H9 (cell line): ENCODE data around the gene HLA-G. TPM values are rescaled to one million over a fixed set of nuclear protein-coding genes. Genes with fewer than 3 reads are reported as not detected.

Source experiments
- DNase-seq: peaks from one replicate; pipeline ENCODE4 v3.0.0-alpha.2; 2017
- H2AFZ ChIP-seq: one replicate; pipeline ENCODE4 v1.6.1; 2013; ENCODE audit warnings: mild to moderate bottlenecking, low read length, control low read depth, moderate library complexity
- H2AK5ac ChIP-seq: 2 replicates; pipeline ENCODE4 v1.6.1; 2013; ENCODE audit warnings: low read length, control low read depth, mixed read lengths; ENCODE audit not compliant: insufficient read length
- H2BK120ac ChIP-seq: one replicate; pipeline ENCODE4 v1.6.1; 2013; ENCODE audit warnings: low read depth, mild to moderate bottlenecking, low read length, control low read depth, inconsistent platforms; ENCODE audit not compliant: poor library complexity, severe bottlenecking
- H2BK12ac ChIP-seq: 2 replicates; pipeline ENCODE4 v1.6.1; 2013; ENCODE audit warnings: low read length, control low read depth, mixed read lengths, low read depth; ENCODE audit not compliant: insufficient read length
- H2BK15ac ChIP-seq: 2 replicates; pipeline ENCODE4 v1.6.1; 2013; ENCODE audit warnings: low read depth, low read length, control low read depth
- H2BK20ac ChIP-seq: one replicate; pipeline ENCODE4 v1.6.1; 2013; ENCODE audit warnings: low read depth, mild to moderate bottlenecking, low read length, control low read depth, inconsistent platforms; ENCODE audit not compliant: poor library complexity, severe bottlenecking
- H2BK5ac ChIP-seq: 2 replicates; pipeline ENCODE4 v1.6.1; 2013; ENCODE audit warnings: low read length, control low read depth, mixed read lengths; ENCODE audit not compliant: insufficient read length
- H3K14ac ChIP-seq: 2 replicates; pipeline ENCODE4 v1.6.1; 2013; ENCODE audit warnings: low read length, control low read depth; ENCODE audit not compliant: insufficient read depth
- H3K18ac ChIP-seq: 2 replicates; pipeline ENCODE4 v1.6.1; 2013; ENCODE audit warnings: low read depth, mild to moderate bottlenecking, mixed read lengths, low read length, control low read depth; ENCODE audit not compliant: insufficient read length
- H3K23ac ChIP-seq: 2 replicates; pipeline ENCODE4 v1.6.1; 2013; ENCODE audit warnings: low read length, control low read depth, mixed read lengths, low read depth; ENCODE audit not compliant: insufficient read length
- H3K23me2 ChIP-seq: 2 replicates; pipeline ENCODE4 v1.6.1; 2013; ENCODE audit warnings: low read depth, mild to moderate bottlenecking, mixed read lengths, low read length, control low read depth; ENCODE audit not compliant: insufficient read length, poor library complexity, severe bottlenecking
- H3K27ac ChIP-seq: 2 replicates; pipeline ENCODE4 v1.5.1; 2013; ENCODE audit warnings: low read length, control low read depth, mixed read lengths, low read depth; ENCODE audit not compliant: insufficient read length
- H3K27me3 ChIP-seq: 2 replicates; pipeline ENCODE4 v1.6.1; 2013; ENCODE audit warnings: low read length, control low read depth, inconsistent platforms; ENCODE audit not compliant: insufficient read depth
- H3K4ac ChIP-seq: 2 replicates; pipeline ENCODE4 v1.6.1; 2013; ENCODE audit warnings: low read depth, mild to moderate bottlenecking, control low read depth, inconsistent platforms, low read length, moderate library complexity
- H3K4me1 ChIP-seq: 2 replicates; pipeline ENCODE4 v1.6.1; 2013; ENCODE audit warnings: low read length, control low read depth, inconsistent platforms; ENCODE audit not compliant: insufficient read depth
- H3K4me2 ChIP-seq: 2 replicates; pipeline ENCODE4 v1.6.1; 2013; ENCODE audit warnings: low read length, control low read depth, mixed read lengths; ENCODE audit not compliant: insufficient read length, insufficient read depth
- H3K56ac ChIP-seq: 2 replicates; pipeline ENCODE4 v1.6.1; 2013; ENCODE audit warnings: low read depth, mild to moderate bottlenecking, mixed read lengths, low read length, control low read depth; ENCODE audit not compliant: insufficient read length
- H3K79me1 ChIP-seq: 2 replicates; pipeline ENCODE4 v1.6.1; 2013; ENCODE audit warnings: low read depth, mild to moderate bottlenecking, moderate library complexity, low read length, control low read depth, inconsistent platforms; ENCODE audit not compliant: insufficient read depth, poor library complexity, severe bottlenecking
- H3K79me2 ChIP-seq: 2 replicates; pipeline ENCODE4 v1.6.1; 2013; ENCODE audit warnings: low read length, control low read depth, inconsistent platforms; ENCODE audit not compliant: insufficient read depth
- H3K9ac ChIP-seq: 2 replicates; pipeline ENCODE4 v1.6.1; 2013; ENCODE audit warnings: low read length, control low read depth, mixed read lengths; ENCODE audit not compliant: insufficient read length; ENCODE audit errors: extremely low read depth
- H3K9me3 ChIP-seq: one replicate; pipeline ENCODE4 v1.6.1; 2013; ENCODE audit warnings: low read depth, low read length, inconsistent platforms; ENCODE audit not compliant: control insufficient read depth
- H3T11ph ChIP-seq: one replicate; pipeline ENCODE4 v1.6.1; 2013; ENCODE audit warnings: mild to moderate bottlenecking, low read length, control low read depth, inconsistent platforms
- H4K20me1 ChIP-seq: one replicate; pipeline ENCODE4 v1.6.1; 2013; ENCODE audit not compliant: control insufficient read depth, insufficient read length, insufficient read depth
- H4K5ac ChIP-seq: 2 replicates; pipeline ENCODE4 v1.6.1; 2013; ENCODE audit warnings: low read depth, mild to moderate bottlenecking, mixed read lengths, low read length, control low read depth; ENCODE audit not compliant: insufficient read length
- H4K8ac ChIP-seq: replicated peaks from 2 replicates; pipeline ENCODE4 v1.6.1; 2013; ENCODE audit warnings: low read length, control low read depth, mixed read lengths, low read depth; ENCODE audit not compliant: insufficient read length
- H4K91ac ChIP-seq: 2 replicates; pipeline ENCODE4 v1.6.1; 2013; ENCODE audit warnings: low read depth, mild to moderate bottlenecking, moderate library complexity, mixed read lengths, low read length, control low read depth; ENCODE audit not compliant: insufficient read length
- H3K27ac Mint-ChIP-seq, 3 experiments: 2 replicates in 2 of 3; 3 replicates in 1 of 3; pipeline ENCODE4 v1.8.0; 2020 to 2021; ENCODE audit warnings: mixed read lengths in 3 of 3, mild to moderate bottlenecking in 1 of 3, moderate library complexity in 1 of 3
- H3K27me3 Mint-ChIP-seq: 2 replicates; pipeline ENCODE4 v1.8.0; 2021; ENCODE audit warnings: low read depth, mild to moderate bottlenecking, moderate library complexity, mixed read lengths
- H3K36me3 Mint-ChIP-seq, 3 experiments: 2 replicates in 2 of 3; 3 replicates in 1 of 3; pipeline ENCODE4 v1.8.0; 2020 to 2021; ENCODE audit warnings: low read depth in 3 of 3, mixed read lengths in 3 of 3; ENCODE audit not compliant: insufficient read depth in 1 of 3
- H3K4me1 Mint-ChIP-seq, 2 experiments: 2 replicates each; pipeline ENCODE4 v1.8.0; 2020; ENCODE audit warnings: mixed read lengths in 2 of 2
- H3K4me3 Mint-ChIP-seq, 2 experiments: 2 replicates in 1 of 2; 3 replicates in 1 of 2; pipeline ENCODE4 v1.8.0; 2020 to 2021; ENCODE audit warnings: mild to moderate bottlenecking in 2 of 2, mixed read lengths in 2 of 2, moderate library complexity in 1 of 2
- H3K9me3 Mint-ChIP-seq, 2 experiments: 2 replicates in 1 of 2; 3 replicates in 1 of 2; pipeline ENCODE4 v1.8.0; 2020; ENCODE audit warnings: mild to moderate bottlenecking in 2 of 2, mixed read lengths in 2 of 2, moderate library complexity in 1 of 2
- WGBS: extraction: QIAGEN DNeasy Blood & Tissue Kit; methylation state at CpG from one replicate; pipeline ENCODE4 v1.1.7; 2013; ENCODE audit warnings: missing lambda C conversion rate, low lambda C conversion rate, mixed read lengths; ENCODE audit not compliant: insufficient read length; ENCODE audit errors: extremely low coverage; 5-methylcytosine and 5-hydroxymethylcytosine counted together
- total RNA-seq: library from RNA; stranded (reverse); gene quantifications from 2 replicates; pipeline ENCODE4 v1.2.1, GENCODE V29; 2021
- TF ChIP-seq, protein P1 (sequence below): fragments of 200-600 bp; sonication (generic); conservative IDR thresholded peaks from 3 replicates; pipeline ENCODE4 v1.8.0; 2021; ENCODE audit warnings: antibody characterized with exemption, mild to moderate bottlenecking

The HLA-G gene
- total RNA-seq, 1 experiment from 2014 or later: 2.7 TPM

DNA sequence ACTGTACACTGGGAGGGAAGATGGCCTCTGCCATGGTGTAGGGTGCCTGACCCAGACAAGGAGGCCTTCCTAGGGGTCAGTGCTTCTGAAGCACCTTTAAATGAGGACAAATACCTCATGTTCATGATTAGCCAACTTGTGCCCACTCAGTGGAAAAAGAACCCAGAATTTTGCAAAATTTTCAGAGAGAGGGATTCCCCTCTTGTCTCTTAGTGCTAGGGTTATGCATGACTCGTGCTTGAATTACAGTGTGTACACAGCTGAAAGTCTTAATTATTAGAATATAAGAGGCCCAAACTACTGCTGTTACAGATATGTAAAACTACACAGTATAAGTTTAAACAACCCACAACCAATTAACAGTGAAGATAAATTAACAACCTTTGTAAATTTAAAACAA is 38.0 kb downstream of the HLA-G start:
- Mint-ChIP-seq H3K4me3 (no peak overlapping the region), H3K27ac (no peak overlapping the region), H3K36me3 (no peaks in the 10 kb centered on the region; a peak in 1 of 7 replicates), H3K4me1 (no peaks in the 10 kb centered on the region), H3K27me3 (peaks cover 49% of the 10 kb centered on the region), H3K9me3 (peaks cover 0 to 4% of the 10 kb centered on the region in 2 experiments; a peak in 2 of 5 replicates)
- no peaks in the 10 kb centered on the region for H3K9me3 ChIP-seq
- no peak overlapping the region for H2BK120ac ChIP-seq
- no peak overlapping the region for H3T11ph ChIP-seq
- no peak overlapping the region for H2AK5ac ChIP-seq
- no peak overlapping the region for H2BK5ac ChIP-seq
- no peaks in the 10 kb centered on the region for H4K20me1 ChIP-seq
- no peaks in the 10 kb centered on the region for H3K79me2 ChIP-seq
- H3K9ac ChIP-seq: no peak overlapping the region
- H4K5ac ChIP-seq: no peak overlapping the region
- no peak for DNase-seq
- H4K8ac ChIP-seq: no peak overlapping the region
- no peak overlapping the region for H3K56ac ChIP-seq
- H3K27ac ChIP-seq: no peak overlapping the region
- no peak overlapping the region for H3K4me2 ChIP-seq
- no peak overlapping the region for H2BK15ac ChIP-seq
- no peak overlapping the region for H2AFZ ChIP-seq
- no peak overlapping the region for H2BK12ac ChIP-seq
- no peaks in the 10 kb centered on the region for H3K79me1 ChIP-seq
- no peak overlapping the region for H4K91ac ChIP-seq
- H2BK20ac ChIP-seq: no peak overlapping the region
- H3K27me3 ChIP-seq: no peaks in the 10 kb centered on the region
- no peak overlapping the region for H3K4ac ChIP-seq
- TF ChIP-seq, protein P1, sequence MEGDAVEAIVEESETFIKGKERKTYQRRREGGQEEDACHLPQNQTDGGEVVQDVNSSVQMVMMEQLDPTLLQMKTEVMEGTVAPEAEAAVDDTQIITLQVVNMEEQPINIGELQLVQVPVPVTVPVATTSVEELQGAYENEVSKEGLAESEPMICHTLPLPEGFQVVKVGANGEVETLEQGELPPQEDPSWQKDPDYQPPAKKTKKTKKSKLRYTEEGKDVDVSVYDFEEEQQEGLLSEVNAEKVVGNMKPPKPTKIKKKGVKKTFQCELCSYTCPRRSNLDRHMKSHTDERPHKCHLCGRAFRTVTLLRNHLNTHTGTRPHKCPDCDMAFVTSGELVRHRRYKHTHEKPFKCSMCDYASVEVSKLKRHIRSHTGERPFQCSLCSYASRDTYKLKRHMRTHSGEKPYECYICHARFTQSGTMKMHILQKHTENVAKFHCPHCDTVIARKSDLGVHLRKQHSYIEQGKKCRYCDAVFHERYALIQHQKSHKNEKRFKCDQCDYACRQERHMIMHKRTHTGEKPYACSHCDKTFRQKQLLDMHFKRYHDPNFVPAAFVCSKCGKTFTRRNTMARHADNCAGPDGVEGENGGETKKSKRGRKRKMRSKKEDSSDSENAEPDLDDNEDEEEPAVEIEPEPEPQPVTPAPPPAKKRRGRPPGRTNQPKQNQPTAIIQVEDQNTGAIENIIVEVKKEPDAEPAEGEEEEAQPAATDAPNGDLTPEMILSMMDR: no peak
- H3K4me1 ChIP-seq: no peaks in the 10 kb centered on the region
- no CpG with 5 or more reads among the region's 1 CpG for WGBS
- no peak overlapping the region for H3K23ac ChIP-seq
- H3K18ac ChIP-seq: no peak overlapping the region
- no peaks in the 10 kb centered on the region for H3K23me2 ChIP-seq
- no peak overlapping the region for H3K14ac ChIP-seq
